CD4-positive, alpha-beta memory T cell (primary cell): Measurements from ENCODE around the gene OBP2A. TPM values are rescaled to one million over a fixed set of nuclear protein-coding genes. Genes with fewer than 3 reads are reported as not detected.
"Not testable (repeated sequence)": the region's sequence is repeated elsewhere in the genome, so short reads cannot be mapped to it uniquely, and the experiment has no call there.

ENCODE experiments used
- CTCF ChIA-PET: fragments of 350-600 bp; sonication (Branson Sonifier 250); formaldehyde crosslinking; loops from one replicate; lab custom pipeline; 2021; ENCODE audit warnings: inconsistent platforms; ENCODE audit not compliant: partially characterized antibody; lab: Charles Lee
- POLR2A ChIA-PET: fragments of 350-600 bp; sonication (Branson Sonifier 250); formaldehyde crosslinking; loops from one replicate; lab custom pipeline; 2021; ENCODE audit not compliant: partially characterized antibody; lab: Charles Lee
- DNase-seq, 5 donors: peaks; one replicate each; pipeline versions ENCODE4 v3.0.0 to v3.0.0-alpha.2; 2020 to 2022; ENCODE audit warnings: mixed read lengths in 1 of 5
- H3K27ac ChIP-seq: one replicate; pipeline ENCODE4 v1.7.0; 2013; ENCODE audit warnings: low read depth, low read length
- H3K27me3 ChIP-seq: 2 replicates; pipeline ENCODE4 v1.7.0; 2013; ENCODE audit warnings: mild to moderate bottlenecking, low read length, moderate library complexity; ENCODE audit not compliant: insufficient read depth
- H3K36me3 ChIP-seq: 2 replicates; pipeline ENCODE4 v1.7.0; 2013; ENCODE audit warnings: mild to moderate bottlenecking, low read length, moderate library complexity; ENCODE audit not compliant: insufficient read depth
- H3K4me1 ChIP-seq: 2 replicates; pipeline ENCODE4 v1.7.0; 2013; ENCODE audit warnings: mild to moderate bottlenecking, low read length, moderate library complexity; ENCODE audit not compliant: insufficient read depth
- H3K4me3 ChIP-seq, 2 donors: one replicate each; pipeline ENCODE4 v1.7.0; 2013; ENCODE audit warnings: low read length in 2 of 2, mild to moderate bottlenecking in 1 of 2
- H3K9me3 ChIP-seq, 2 donors: one replicate each; pipeline ENCODE4 v1.7.0; 2013; ENCODE audit warnings: low read length in 2 of 2, control low read depth in 1 of 2; ENCODE audit not compliant: control insufficient read depth in 1 of 2
- H3K27ac Mint-ChIP-seq, 7 donors: one replicate each; pipeline ENCODE4 v1.8.0; 2020 to 2021; ENCODE audit warnings: mixed read lengths in 7 of 7, mild to moderate bottlenecking in 6 of 7, inconsistent platforms in 3 of 7, moderate library complexity in 3 of 7
- H3K27me3 Mint-ChIP-seq, 2 donors: one replicate each; pipeline ENCODE4 v1.8.0; 2020 to 2021; ENCODE audit warnings: mixed read lengths in 2 of 2
- H3K36me3 Mint-ChIP-seq, 2 donors: one replicate each; pipeline ENCODE4 v1.8.0; 2020 to 2021; ENCODE audit warnings: mixed read lengths in 2 of 2, inconsistent platforms in 1 of 2, mild to moderate bottlenecking in 1 of 2
- H3K4me1 Mint-ChIP-seq, 4 donors: one replicate each; pipeline ENCODE4 v1.8.0; 2020 to 2021; ENCODE audit warnings: mixed read lengths in 4 of 4, mild to moderate bottlenecking in 1 of 4
- H3K4me3 Mint-ChIP-seq, 8 donors: one replicate each; pipeline ENCODE4 v1.8.0; 2020 to 2021; ENCODE audit warnings: mixed read lengths in 8 of 8, mild to moderate bottlenecking in 7 of 8, moderate library complexity in 6 of 8, inconsistent platforms in 3 of 8
- H3K9me3 Mint-ChIP-seq, 8 donors: one replicate each; pipeline ENCODE4 v1.8.0; 2020 to 2021; ENCODE audit warnings: mixed read lengths in 8 of 8, mild to moderate bottlenecking in 5 of 8, inconsistent platforms in 3 of 8, moderate library complexity in 1 of 8
- intact Hi-C: fragments of 100-400 bp; cut with micrococcal nuclease; formaldehyde crosslinking; loops from one replicate; pipeline ENCODE4 v1.15.1; 2023
- polyA plus RNA-seq, 2 donors: library from polyadenylated mRNA; unstranded; fragments of 300-500 nt; fragmentation: Illumina TruSeq; gene quantifications; one replicate each; pipeline ENCODE4 v1.2.3, GENCODE V29; 2021
- total RNA-seq, 2 experiments: library from RNA; stranded (reverse); gene quantifications; one replicate each; pipeline ENCODE4 v1.2.3, GENCODE V29; 2021

The OBP2A gene
- total and polyA plus RNA-seq, 4 experiments from 2014 or later: not detected

DNA sequence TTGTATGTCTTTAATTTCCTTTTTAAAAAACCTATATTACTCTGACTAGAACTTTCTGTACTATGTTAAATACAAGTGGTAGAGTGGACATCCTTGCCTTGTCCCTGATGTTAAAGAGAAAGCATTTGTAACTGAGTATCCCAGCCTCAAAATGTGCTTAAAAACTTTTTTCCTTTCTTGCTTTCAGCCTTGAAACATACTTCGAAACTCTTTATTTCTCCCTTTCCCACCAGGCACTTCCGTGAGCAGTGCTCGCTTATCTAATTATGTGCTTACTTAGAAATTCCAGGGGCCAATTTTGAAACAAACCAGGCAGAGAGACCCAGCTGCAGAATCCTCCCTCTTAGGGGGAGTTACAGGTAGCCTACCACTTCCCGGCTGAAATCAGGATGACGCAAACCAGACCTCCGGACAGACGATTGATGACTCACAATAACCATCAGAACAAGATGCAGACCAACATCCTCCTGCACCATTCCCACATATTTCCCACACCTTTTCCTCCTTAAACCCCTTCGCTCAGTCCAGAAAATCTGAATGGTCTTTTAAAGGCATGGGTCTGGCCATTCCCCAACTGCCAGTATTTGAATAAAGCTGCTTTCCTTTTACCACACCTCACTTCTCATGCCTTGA is 2.5 kb upstream of the OBP2A start:
- CTCF ChIA-PET, POLR2A ChIA-PET, DNase-seq, H3K4me1 ChIP-seq, H3K27ac ChIP-seq, H3K9me3 Mint-ChIP-seq, H3K9me3 ChIP-seq, H3K4me1 Mint-ChIP-seq, H3K27me3 ChIP-seq, H3K4me3 Mint-ChIP-seq, H3K36me3 Mint-ChIP-seq, H3K4me3 ChIP-seq, H3K36me3 ChIP-seq, intact Hi-C loops: not testable (repeated sequence)
- Mint-ChIP-seq H3K27me3 (peaks cover 6 to 19% of the 10 kb centered on the region in 2 donors), H3K27ac (peak overlapping the region in 1 of 7 donors; percentile 17)

DNA sequence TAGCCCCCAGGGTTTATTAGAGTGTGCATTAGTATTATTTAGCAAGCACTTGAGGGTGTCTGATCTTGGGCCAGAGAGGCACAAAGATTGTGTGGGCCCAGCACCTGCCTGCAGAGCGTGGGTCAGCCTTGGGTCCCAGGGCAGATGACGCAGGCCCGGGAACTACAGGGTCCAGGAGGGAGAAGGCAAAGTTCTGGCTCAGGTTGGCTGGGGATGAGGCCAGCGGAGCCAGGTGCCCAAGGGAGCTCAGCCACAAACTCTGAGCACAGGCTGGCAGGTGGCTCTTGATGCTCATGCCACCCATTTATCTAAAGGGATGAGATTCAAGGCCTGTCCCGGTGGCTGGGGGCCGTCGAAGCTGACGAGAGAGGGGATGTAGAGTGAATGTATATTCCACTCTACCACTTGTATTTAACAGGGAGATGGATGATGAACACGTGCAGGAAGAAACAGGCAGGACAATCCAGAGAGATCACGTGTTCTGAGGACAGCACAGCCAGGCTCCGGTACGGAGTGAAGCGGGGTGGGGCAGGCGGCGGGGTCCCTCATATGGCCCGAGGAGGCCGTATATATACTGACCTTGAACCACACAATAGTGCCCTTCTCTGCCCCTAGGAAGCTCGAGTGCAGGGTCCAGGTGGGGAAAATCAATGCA is 818 bp upstream of the OBP2A start:
- intact Hi-C loops: no loop called here
- Histone ChIP-seq H3K36me3 (no peaks in the 10 kb centered on the region), H3K4me3 (no peak overlapping the region), H3K4me1 (no peaks in the 10 kb centered on the region), H3K27ac (no peak overlapping the region), H3K9me3 (no peaks in the 10 kb centered on the region), H3K27me3 (no peaks in the 10 kb centered on the region)
- Mint-ChIP-seq H3K4me1 (no peaks in the 10 kb centered on the region), H3K36me3 (no peaks in the 10 kb centered on the region), H3K27me3 (peaks cover 5 to 10% of the 10 kb centered on the region in 2 donors), H3K27ac (no peak overlapping the region), H3K9me3 (peaks cover 0 to 1% (median 0%) of the 10 kb centered on the region in 8 donors), H3K4me3 (no peak overlapping the region)
- ChIA-PET POLR2A (no interaction called here), CTCF (no interaction called here)
- DNase-seq: no peak

DNA sequence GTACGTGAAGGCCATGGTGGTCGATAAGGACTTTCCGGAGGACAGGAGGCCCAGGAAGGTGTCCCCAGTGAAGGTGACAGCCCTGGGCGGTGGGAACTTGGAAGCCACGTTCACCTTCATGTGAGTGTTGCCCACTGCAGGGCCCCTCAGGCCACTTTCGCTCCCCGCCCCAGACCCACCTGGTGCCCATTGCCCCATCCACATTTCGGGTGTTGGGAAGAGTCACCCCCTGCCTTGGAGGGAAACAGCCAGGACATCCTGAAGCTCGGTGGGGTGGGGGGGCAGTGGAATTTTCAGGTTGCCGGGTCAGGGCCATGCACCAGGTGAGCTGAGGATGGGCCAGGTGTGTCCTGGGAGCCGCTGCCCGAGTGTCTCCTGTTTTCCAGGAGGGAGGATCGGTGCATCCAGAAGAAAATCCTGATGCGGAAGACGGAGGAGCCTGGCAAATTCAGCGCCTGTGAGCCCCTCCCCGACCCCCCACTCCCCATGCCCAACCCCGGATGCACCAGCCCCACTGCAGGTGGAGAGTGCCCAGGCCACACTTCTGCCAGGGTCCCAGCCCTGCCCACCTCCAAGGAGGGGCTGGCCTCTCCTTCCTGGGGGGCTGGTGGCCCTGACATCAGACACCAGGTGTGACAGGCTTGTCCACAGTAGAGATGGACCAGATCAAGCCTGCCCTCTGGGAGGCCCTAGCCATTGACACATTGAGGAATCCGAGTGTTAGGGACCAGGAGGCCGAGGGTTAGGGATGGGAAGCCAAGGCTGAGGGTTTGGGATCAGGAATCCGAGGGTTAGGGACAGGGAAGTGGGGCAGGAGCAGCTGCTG is 1.1 kb downstream of the OBP2A start:
- H3K4me3 Mint-ChIP-seq, POLR2A ChIA-PET, DNase-seq, H3K36me3 Mint-ChIP-seq, H3K27me3 ChIP-seq, H3K27me3 Mint-ChIP-seq, H3K27ac ChIP-seq, H3K27ac Mint-ChIP-seq, H3K4me1 Mint-ChIP-seq, CTCF ChIA-PET, H3K4me1 ChIP-seq, H3K4me3 ChIP-seq, H3K9me3 ChIP-seq, H3K9me3 Mint-ChIP-seq, intact Hi-C loops, H3K36me3 ChIP-seq: not testable (repeated sequence)

DNA sequence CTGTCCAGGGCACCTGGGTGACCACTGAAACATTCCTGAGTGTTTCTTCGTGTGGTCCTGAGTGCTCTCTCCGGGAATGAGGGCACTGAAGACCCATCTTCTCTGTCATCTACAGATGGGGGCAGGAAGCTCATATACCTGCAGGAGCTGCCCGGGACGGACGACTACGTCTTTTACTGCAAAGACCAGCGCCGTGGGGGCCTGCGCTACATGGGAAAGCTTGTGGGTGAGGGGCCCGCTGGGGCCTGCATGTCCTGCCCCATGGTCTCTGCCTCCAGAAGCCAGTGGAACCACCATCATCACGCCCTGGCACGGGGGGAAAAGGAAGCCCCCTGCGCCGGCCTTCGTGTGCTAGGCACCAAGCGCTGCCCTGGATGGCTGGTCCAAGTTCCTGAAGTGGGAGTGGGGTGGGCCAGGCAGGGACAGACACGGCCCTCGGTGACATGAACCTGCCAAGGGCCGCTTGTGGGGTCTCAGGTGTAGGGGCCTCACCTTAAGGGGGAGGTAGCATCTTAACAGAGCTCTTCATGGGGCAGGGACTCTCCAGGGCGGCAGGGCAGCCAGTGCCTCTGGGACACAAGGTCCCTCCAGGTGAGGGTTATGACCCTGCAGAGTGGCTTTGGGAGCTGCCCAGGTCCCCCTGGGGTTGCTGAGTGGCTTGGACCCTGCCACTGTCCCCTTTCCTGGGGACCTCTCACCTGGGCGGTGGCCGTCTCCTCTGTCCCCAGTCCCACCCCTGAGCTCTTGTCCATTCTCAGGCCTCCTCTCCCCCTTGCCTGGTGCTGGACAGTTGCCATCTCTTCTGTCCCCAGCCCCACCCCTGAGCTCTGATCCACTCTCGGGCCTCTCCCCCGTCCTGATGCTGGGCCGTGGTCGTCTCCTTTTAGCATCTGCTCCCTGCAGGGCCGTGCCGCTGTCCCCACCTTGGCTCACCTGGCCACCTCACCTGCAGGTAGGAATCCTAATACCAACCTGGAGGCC is 2.1 kb downstream of the OBP2A start:
- intact Hi-C loops: no loop called here
- Mint-ChIP-seq H3K4me1 (no peaks in the 10 kb centered on the region), H3K27me3 (peaks cover 5 to 6% of the 10 kb centered on the region in 2 donors), H3K9me3 (peaks cover 0 to 1% (median 0%) of the 10 kb centered on the region in 8 donors), H3K27ac (no peak overlapping the region), H3K36me3 (no peaks in the 10 kb centered on the region), H3K4me3 (no peak overlapping the region)
- H3K4me3 ChIP-seq: no peak overlapping the region
- H3K27me3 ChIP-seq: no peaks in the 10 kb centered on the region
- no peak overlapping the region for H3K27ac ChIP-seq
- no peaks in the 10 kb centered on the region for H3K9me3 ChIP-seq
- no peak for DNase-seq
- POLR2A ChIA-PET: no interaction called here
- CTCF ChIA-PET: no interaction called here
- no peaks in the 10 kb centered on the region for H3K36me3 ChIP-seq
- no peaks in the 10 kb centered on the region for H3K4me1 ChIP-seq

DNA sequence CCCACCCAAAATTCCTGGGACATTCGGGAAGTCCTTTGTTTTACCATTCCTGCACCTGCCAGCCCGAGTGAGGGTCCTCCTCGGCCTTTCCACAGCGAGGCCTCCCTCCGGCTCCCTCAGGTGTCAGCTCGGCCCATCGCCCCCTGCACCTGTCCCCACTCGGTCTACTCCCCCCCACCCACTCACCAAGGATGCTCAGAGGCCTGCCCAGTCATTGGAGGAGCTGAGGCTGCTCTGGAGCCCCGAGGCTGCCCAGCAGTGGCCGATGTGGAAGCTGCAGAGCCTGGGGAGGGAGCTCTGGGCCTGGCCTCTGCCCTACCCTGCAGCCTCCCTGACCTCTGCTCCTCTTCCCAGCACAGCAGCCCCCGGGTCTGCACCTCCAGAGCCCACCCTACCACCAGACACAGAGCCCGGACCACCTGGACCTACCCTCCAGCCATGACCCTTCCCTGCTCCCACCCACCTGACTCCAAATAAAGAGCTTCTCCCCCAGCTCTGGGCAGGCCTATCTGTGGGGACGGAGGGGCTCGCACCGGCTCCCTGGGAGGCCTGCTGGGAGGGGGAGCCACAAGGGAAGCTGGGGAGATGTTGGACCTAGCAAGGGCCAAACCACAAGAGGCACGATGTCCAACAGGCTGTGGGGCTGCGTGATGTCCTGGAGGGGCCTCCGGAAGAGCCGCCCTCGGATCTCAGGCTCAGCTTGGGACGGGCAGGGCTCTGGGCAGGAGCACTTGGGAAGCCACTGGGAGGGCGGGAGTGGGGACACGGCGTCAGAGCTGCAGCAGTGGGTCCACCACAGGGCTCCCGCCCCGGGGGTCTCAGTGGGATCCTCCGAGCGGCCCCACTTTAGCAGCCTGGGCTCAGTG is 3.8 kb downstream of the OBP2A start:
- H3K27ac ChIP-seq, H3K4me1 Mint-ChIP-seq, H3K36me3 ChIP-seq, H3K9me3 Mint-ChIP-seq, H3K4me3 Mint-ChIP-seq, H3K27me3 Mint-ChIP-seq, CTCF ChIA-PET, H3K4me3 ChIP-seq, intact Hi-C loops, H3K27ac Mint-ChIP-seq, H3K9me3 ChIP-seq, DNase-seq, H3K4me1 ChIP-seq, POLR2A ChIA-PET, H3K27me3 ChIP-seq, H3K36me3 Mint-ChIP-seq: not testable (repeated sequence)

DNA sequence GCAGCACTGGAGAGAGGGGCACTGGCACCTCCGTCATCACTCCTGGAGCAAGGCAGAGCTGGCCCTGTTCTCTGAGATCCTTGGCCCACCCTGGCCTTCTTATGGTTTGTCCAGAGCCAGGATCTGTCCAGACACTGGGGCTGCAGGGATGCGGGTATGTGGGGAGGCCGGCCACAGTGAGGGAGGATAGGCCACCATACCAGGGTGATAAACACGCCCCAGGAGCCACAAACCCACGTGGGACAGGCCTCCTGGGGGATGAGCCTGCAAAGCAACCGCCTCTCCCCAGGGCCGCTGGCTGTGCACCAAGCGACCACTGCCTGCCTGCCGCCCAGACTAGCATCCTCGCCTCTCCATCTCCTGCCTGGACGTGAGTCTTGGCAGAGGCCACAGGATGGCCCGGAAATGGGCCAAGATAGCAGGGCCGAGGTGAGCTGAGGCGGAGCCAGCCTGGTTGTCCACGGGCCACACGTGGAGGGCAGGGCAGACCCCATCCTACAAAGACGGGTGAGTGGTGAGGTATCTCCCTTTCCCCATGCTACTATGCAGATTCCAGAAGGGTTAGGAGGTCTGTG is 4.5 kb downstream of the OBP2A start:
- ChIA-PET CTCF (no interaction called here), POLR2A (no interaction called here)
- H3K27me3 ChIP-seq: no peaks in the 10 kb centered on the region
- H3K4me1 Mint-ChIP-seq: no peaks in the 10 kb centered on the region
- no peaks in the 10 kb centered on the region for H3K4me1 ChIP-seq
- no peak overlapping the region for H3K27ac Mint-ChIP-seq
- H3K36me3 ChIP-seq: no peaks in the 10 kb centered on the region
- intact Hi-C loops: no loop called here
- H3K9me3 ChIP-seq: no peaks in the 10 kb centered on the region
- H3K4me3 Mint-ChIP-seq: no peak overlapping the region
- H3K9me3 Mint-ChIP-seq: peaks cover 0 to 6% (median 0%) of the 10 kb centered on the region in 8 donors
- no peaks in the 10 kb centered on the region for H3K36me3 Mint-ChIP-seq
- no peak overlapping the region for H3K27ac ChIP-seq
- no peak for DNase-seq
- no peak overlapping the region for H3K4me3 ChIP-seq
- H3K27me3 Mint-ChIP-seq: peaks cover 0 to 1% of the 10 kb centered on the region in 2 donors
